C4-2B (cell line): ENCODE data around the gene SNAP25.
A peak's percentile ranks its signal among the peaks of the same experiment; 100 is the strongest.

Experiments used
- ZFX ChIP-seq: fragments of 450-650 bp; IDR thresholded peaks from 2 replicates; pipeline ENCODE4 v1.6.1; 2017
- TF ChIP-seq, protein P1 (sequence below): fragments of 450-650 bp; conservative IDR thresholded peaks from 2 replicates; pipeline ENCODE4 v1.5.1; 2017; ENCODE audit warnings: mild to moderate bottlenecking

DNA sequence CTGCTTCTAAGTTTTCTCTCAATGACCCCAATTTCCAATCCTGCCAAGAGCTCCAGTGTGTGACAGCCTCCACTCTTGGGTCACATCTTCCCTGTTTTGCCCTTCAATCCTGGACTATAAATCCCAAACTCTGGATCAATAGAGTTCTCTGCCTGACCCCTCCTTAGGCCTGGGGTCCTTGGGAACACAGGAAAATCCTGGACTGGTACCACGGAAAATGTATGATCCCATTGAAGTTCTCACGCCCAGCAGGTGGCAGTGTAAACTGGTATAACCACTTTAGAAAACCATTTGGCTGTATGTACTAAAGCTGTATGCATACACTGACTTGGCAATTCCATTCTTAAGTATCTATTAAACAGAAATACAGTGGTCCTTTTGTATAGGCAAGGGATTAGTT, 98.0 kb downstream of the SNAP25 start:
- TF ChIP-seq, protein P1, sequence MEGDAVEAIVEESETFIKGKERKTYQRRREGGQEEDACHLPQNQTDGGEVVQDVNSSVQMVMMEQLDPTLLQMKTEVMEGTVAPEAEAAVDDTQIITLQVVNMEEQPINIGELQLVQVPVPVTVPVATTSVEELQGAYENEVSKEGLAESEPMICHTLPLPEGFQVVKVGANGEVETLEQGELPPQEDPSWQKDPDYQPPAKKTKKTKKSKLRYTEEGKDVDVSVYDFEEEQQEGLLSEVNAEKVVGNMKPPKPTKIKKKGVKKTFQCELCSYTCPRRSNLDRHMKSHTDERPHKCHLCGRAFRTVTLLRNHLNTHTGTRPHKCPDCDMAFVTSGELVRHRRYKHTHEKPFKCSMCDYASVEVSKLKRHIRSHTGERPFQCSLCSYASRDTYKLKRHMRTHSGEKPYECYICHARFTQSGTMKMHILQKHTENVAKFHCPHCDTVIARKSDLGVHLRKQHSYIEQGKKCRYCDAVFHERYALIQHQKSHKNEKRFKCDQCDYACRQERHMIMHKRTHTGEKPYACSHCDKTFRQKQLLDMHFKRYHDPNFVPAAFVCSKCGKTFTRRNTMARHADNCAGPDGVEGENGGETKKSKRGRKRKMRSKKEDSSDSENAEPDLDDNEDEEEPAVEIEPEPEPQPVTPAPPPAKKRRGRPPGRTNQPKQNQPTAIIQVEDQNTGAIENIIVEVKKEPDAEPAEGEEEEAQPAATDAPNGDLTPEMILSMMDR, result peak; percentile 52
- no peak for TF ChIP-seq ZFX
